ENCODE data around the gene SALL3.
A peak's percentile ranks its signal among the peaks of the same experiment; 100 is the strongest.

The SALL3 gene

DNA sequence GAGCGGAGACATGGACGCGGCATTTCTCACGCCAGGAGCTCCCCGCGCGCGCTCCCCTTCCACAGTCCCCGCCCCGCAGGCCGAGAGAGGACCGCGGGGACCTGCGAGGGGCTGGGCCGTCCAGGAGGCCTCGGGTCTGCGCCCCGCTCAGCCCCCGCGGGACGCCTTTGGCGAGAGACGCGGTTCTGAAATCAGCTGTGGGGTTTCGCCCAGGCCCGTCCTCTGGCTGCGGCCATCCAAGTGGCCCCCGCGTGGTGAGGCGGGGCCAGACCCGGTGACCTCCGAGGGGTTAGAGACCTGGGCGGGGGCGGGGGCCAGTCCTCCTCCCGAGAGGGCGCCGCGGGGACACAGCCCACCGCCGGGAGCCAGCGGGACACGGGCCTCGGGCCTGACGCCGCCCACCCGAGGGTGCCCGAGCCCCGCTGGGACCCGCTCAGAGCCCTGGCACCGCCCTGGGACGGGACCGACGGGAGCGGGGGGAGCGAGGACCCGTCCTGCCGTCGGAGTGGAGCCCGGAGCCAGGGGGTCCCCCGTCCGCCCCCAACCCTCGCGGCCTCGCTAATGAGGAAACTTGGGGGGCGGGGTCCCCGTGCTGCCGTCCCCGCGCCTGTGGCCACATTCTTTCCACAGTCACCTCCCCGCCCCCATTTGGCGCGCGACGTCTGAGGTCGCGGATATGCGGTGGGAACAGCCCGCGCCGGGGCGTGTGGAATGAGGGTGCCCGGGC, 6.1 kb upstream of the SALL3 start:
- Histone ChIP-seq H3K4me3 (ENCODE audit: extremely low read depth, insufficient read depth, low read length, poor library complexity, severe bottlenecking) (peak overlapping the region; percentile 30), H3K4me1 (ENCODE audit: control insufficient read depth, insufficient read depth, low read length, poor library complexity, severe bottlenecking) (peaks cover 5% of the 10 kb centered on the region), H3K27ac (ENCODE audit: low read depth, low read length, severe bottlenecking) (no peak overlapping the region), H3K36me3 (ENCODE audit: control insufficient read depth, insufficient read depth, low read length) (no peaks in the 10 kb centered on the region), H3K9me3 (ENCODE audit: control insufficient read depth, low read length) (no peaks in the 10 kb centered on the region)
- 3% methylated on average over 68 to 74 of the region's 82 CpGs for WGBS, 2 experiments (ENCODE audit: insufficient coverage in 2 of 2)

DNA sequence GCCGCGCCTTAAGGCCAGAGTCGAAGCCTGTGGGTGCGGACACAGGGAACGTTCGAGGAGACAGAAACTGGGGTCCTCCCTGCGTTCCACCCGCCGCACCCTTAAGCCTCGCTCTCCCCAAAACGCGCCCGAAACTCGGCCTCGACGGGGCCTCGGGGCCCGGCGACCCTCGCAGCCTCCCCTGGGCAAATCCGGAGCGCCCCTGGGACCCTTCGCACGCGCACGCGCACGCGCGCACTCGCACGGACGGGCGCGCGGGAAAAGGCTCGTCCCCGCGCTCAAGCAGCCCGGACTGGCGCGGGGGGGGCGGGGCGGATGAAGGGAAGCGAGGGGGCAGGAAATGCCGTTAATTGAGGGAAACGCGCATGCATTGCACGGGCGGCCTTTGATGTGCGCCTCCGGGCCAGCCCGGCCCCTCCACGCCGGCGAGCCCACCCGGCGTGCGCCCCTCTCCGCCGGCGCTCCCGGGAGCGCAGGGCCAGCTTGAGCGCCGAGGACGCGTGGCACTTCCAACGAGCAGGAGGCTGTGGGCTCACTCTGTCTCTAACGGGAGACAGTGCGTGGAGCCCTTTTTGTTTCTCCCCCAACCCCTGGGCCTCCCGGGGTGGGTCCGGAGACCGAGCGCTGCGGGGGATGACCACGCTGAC, 5.4 kb upstream of the SALL3 start:
- Histone ChIP-seq H3K36me3 (ENCODE audit: control insufficient read depth, insufficient read depth, low read length) (no peaks in the 10 kb centered on the region), H3K9me3 (ENCODE audit: control insufficient read depth, low read length) (no peaks in the 10 kb centered on the region), H3K27ac (ENCODE audit: low read depth, low read length, severe bottlenecking) (no peak overlapping the region), H3K4me1 (ENCODE audit: control insufficient read depth, insufficient read depth, low read length, poor library complexity, severe bottlenecking) (peaks cover 5% of the 10 kb centered on the region), H3K4me3 (ENCODE audit: extremely low read depth, insufficient read depth, low read length, poor library complexity, severe bottlenecking) (peak overlapping the region; percentile 30)
- WGBS, 2 experiments (ENCODE audit: insufficient coverage in 2 of 2) = 0 to 2% methylated on average over 58 to 62 of the region's 77 CpGs

DNA sequence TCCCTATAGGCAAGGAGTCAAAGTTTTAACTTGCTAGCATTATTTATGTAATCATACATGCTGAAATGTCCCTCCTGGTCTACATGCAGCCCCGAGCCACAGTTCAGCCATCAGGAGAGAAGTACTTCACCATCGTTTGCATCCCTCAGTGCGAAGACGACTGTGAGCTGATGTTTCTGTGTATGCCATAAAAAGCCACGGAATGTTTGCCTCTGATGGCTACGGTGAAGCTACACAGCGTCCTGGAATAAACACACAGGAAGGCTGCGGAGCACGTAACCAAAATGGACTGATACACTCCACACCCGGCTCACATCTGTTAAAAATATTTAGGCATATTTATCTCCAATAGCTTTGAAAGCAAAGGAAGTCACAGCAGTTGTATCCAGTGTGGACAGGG, 4.3 kb upstream of the SALL3 start:
- peaks cover 5% of the 10 kb centered on the region for H3K4me1 ChIP-seq (ENCODE audit: control insufficient read depth, insufficient read depth, low read length, poor library complexity, severe bottlenecking)
- no peaks in the 10 kb centered on the region for H3K9me3 ChIP-seq (ENCODE audit: control insufficient read depth, low read length)
- no peaks in the 10 kb centered on the region for H3K36me3 ChIP-seq (ENCODE audit: control insufficient read depth, insufficient read depth, low read length)
- no peak overlapping the region for H3K27ac ChIP-seq (ENCODE audit: low read depth, low read length, severe bottlenecking)
- H3K4me3 ChIP-seq (ENCODE audit: extremely low read depth, insufficient read depth, low read length, poor library complexity, severe bottlenecking) = no peak overlapping the region
- 2 to 11% methylated on average over 4 to 6 of the region's 10 CpGs for WGBS, 2 experiments (ENCODE audit: insufficient coverage in 2 of 2)

DNA sequence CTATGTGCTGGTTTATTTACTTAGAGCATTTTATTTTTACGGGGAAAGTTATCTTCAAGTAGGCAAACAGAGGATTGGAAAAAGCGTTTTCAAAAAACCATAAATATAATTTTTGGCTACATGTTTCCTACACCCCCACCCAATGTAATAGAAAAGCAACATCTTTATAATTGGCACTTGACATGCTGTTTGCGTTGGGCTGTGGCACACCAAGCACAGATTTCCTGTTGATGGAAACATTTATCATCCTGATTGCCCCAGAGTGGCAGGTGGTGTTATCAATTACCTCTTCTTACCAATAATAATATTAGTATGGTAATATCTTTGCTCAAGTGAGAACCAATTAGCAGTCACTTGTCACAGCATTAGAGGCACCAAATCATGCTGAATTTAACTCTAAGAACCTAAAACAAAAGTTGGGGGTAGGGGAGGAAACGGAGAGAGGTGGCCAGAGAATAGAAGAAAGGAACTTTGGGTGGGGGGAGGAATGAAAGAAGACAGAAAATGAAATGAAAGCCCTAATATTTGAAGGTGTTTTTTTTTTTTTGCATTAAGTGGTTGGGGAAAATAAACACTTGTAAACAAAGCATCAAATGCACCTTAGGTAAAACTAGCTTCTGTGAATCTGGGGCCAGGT, 3.8 kb upstream of the SALL3 start:
- no peak overlapping the region for H3K4me3 ChIP-seq (ENCODE audit: extremely low read depth, insufficient read depth, low read length, poor library complexity, severe bottlenecking)
- no peak overlapping the region for H3K27ac ChIP-seq (ENCODE audit: low read depth, low read length, severe bottlenecking)
- no peaks in the 10 kb centered on the region for H3K36me3 ChIP-seq (ENCODE audit: control insufficient read depth, insufficient read depth, low read length)
- peaks cover 5% of the 10 kb centered on the region for H3K4me1 ChIP-seq (ENCODE audit: control insufficient read depth, insufficient read depth, low read length, poor library complexity, severe bottlenecking)
- 10 to 22% methylated on average over 2 of the region's 4 CpGs for WGBS, 2 experiments (ENCODE audit: insufficient coverage in 2 of 2)
- no peaks in the 10 kb centered on the region for H3K9me3 ChIP-seq (ENCODE audit: control insufficient read depth, low read length)

DNA sequence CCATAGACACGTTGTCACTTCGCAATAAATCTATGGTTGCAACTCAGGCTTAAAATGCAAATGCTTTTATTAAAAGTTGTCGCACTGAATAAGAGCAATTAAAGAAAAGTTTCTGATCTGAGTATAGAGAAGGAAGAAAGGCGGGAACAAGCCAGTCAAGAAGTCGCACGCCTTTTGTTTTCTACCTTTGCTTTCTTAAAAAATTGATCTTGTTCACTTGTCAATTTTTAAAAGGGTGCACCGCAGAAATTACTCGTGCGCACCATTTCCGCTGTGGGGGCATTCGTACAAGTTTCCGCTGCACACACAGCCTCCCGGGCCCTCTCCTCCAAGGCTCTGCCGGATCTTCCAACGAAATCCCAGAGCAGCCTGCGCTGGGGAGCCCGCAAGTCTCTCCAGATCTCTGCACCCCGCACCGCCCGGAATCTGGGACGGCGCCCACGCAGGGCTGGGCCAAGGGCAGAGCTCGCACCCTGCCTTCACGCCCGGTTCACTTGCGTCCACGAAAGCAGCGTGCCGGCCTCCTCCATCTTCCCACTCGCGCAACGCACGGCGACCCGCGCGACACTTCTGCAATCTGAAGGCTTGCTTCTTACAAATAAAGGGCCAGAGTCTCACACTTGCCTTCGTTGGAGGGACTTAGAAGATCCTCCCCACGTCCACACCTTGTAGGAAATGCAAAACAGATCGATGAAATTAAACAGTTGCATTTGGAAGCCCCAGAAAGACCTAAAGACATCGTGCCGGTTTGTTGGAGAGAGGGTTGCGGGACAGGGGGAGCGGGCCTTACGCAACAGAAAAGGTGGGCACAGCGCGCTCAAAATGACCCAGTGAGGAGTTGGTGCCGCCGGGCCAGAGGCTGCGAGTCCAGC, 2.6 kb upstream of the SALL3 start:
- WGBS, 2 experiments (ENCODE audit: insufficient coverage in 2 of 2) = 5 to 7% methylated on average over 47 to 48 of the region's 51 CpGs
- Histone ChIP-seq H3K9me3 (ENCODE audit: control insufficient read depth, low read length) (no peaks in the 10 kb centered on the region), H3K27ac (ENCODE audit: low read depth, low read length, severe bottlenecking) (no peak overlapping the region), H3K36me3 (ENCODE audit: control insufficient read depth, insufficient read depth, low read length) (no peaks in the 10 kb centered on the region), H3K4me1 (ENCODE audit: control insufficient read depth, insufficient read depth, low read length, poor library complexity, severe bottlenecking) (peaks cover 5% of the 10 kb centered on the region), H3K4me3 (ENCODE audit: extremely low read depth, insufficient read depth, low read length, poor library complexity, severe bottlenecking) (no peak overlapping the region)

DNA sequence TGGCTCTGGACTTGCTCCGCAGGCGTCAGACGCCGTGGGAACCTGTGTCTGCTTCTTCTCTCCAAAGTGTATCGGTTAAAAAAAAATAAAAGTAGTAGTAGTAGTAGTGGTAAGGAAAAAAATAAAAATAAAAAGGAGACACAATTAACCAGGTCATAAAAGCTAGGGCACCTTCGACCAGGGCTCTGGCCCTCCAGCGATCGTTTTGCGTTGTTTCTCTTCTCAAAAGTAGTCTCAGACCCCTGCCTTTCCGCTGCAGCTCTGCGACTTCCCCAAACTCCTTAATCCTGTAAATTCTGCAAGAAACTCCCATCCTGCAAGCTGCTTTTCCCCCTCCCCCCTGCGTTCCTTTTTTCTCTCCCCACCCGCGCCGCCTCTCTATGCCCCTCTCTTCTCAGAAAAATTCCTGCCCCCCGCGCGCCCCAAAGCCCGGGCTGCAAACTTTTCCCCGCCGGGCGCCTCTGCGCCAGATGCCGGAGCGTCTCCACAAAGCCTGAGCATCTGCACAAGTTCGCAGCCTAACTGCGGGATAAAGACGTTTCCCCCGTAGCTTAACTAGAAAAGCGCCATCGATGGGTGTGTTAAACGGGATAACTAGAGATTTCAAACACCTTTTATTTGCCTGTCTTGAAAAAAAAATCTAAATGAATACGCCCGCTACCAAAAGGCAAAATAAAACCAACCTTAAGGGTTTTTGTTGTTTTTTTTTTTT, 1.8 kb upstream of the SALL3 start:
- Histone ChIP-seq H3K4me1 (ENCODE audit: control insufficient read depth, insufficient read depth, low read length, poor library complexity, severe bottlenecking) (peaks cover 5% of the 10 kb centered on the region), H3K36me3 (ENCODE audit: control insufficient read depth, insufficient read depth, low read length) (no peaks in the 10 kb centered on the region), H3K27ac (ENCODE audit: low read depth, low read length, severe bottlenecking) (no peak overlapping the region), H3K4me3 (ENCODE audit: extremely low read depth, insufficient read depth, low read length, poor library complexity, severe bottlenecking) (no peak overlapping the region), H3K9me3 (ENCODE audit: control insufficient read depth, low read length) (no peaks in the 10 kb centered on the region)
- 0% methylated on average over 20 to 25 of the region's 34 CpGs for WGBS, 2 experiments (ENCODE audit: insufficient coverage in 2 of 2)

DNA sequence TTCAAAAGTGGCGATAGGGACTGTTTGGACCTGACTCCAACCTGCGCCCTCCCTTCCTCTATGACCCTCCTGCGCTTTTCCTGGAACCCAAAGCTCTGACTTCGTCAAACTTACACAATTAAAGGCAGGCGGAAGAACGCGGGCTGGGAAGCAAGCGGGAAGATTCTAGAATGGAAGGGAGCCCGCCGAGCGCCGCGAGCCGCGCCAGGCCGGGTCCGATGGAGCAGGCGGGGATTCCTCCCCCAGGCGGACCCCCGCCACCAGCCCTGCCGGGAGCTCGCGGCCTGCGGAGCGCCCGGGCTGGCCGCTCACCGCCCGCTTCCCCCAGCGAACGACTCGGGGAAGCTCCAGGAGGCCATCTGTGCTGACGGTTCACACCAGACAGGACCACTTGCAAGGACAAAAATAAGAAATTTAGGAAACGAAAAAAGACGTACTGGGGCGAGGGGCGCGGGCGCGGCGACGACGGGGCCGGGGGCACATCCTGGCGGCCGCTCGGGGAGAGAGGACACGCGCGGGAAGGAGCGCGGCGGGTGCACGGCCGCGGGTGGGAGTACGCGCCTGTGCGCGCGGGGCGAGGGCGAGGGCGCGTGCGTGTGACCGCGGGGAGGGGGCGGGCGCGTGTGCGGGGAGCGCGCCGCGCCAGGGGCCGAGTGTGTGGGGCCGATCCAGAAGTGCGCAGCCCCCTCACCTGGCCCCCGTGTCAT, 1.1 kb upstream of the SALL3 start:
- WGBS, 2 experiments (ENCODE audit: insufficient coverage in 2 of 2) = 0% methylated on average over 56 to 63 of the region's 80 CpGs
- no peaks in the 10 kb centered on the region for H3K36me3 ChIP-seq (ENCODE audit: control insufficient read depth, insufficient read depth, low read length)
- H3K4me3 ChIP-seq (ENCODE audit: extremely low read depth, insufficient read depth, low read length, poor library complexity, severe bottlenecking) = peak overlapping the region; percentile 32
- H3K4me1 ChIP-seq (ENCODE audit: control insufficient read depth, insufficient read depth, low read length, poor library complexity, severe bottlenecking) = peaks cover 5% of the 10 kb centered on the region
- no peak overlapping the region for H3K27ac ChIP-seq (ENCODE audit: low read depth, low read length, severe bottlenecking)
- no peaks in the 10 kb centered on the region for H3K9me3 ChIP-seq (ENCODE audit: control insufficient read depth, low read length)

DNA sequence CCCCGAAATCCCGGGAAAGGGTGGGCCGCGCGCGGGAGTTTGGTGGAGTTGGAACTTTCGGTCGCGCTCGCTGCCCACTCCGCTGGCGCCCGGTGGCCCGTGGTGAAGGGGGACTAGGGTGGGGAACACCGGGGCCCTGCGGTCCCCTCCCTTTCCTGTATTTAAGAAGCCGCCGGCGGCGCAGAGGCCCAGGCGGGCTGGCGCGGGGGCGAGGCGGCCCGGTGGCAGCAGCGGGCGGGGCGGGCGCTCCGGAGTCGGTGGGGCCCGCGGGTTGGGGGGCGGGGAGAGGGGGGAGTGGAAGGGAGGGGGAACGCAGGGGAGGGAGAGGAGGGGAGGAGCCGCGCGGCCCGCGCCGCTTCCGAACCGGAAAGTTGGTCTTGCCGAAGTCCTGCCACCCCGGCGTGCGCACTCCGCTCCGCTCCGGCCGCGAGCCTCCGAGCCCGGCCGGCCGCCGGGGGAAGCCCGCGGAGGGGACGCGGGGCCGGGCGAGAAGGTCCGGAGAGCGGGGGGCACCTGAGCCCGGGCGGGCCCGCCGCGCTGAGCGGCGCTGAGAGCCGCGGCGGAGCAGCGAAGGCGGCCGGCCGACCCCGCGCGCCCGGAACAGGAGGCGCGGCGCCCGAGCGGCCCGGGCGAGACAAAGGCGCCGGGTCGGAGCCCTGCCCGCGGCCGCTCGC, 425 bp upstream of the SALL3 start:
- Histone ChIP-seq H3K27ac (ENCODE audit: low read depth, low read length, severe bottlenecking) (no peak overlapping the region), H3K36me3 (ENCODE audit: control insufficient read depth, insufficient read depth, low read length) (no peaks in the 10 kb centered on the region), H3K4me3 (ENCODE audit: extremely low read depth, insufficient read depth, low read length, poor library complexity, severe bottlenecking) (peak overlapping the region; percentile 32), H3K9me3 (ENCODE audit: control insufficient read depth, low read length) (no peaks in the 10 kb centered on the region), H3K4me1 (ENCODE audit: control insufficient read depth, insufficient read depth, low read length, poor library complexity, severe bottlenecking) (peaks cover 10% of the 10 kb centered on the region)
- 0 to 1% methylated on average over 36 to 46 of the region's 98 CpGs for WGBS, 2 experiments (ENCODE audit: insufficient coverage in 2 of 2)

DNA sequence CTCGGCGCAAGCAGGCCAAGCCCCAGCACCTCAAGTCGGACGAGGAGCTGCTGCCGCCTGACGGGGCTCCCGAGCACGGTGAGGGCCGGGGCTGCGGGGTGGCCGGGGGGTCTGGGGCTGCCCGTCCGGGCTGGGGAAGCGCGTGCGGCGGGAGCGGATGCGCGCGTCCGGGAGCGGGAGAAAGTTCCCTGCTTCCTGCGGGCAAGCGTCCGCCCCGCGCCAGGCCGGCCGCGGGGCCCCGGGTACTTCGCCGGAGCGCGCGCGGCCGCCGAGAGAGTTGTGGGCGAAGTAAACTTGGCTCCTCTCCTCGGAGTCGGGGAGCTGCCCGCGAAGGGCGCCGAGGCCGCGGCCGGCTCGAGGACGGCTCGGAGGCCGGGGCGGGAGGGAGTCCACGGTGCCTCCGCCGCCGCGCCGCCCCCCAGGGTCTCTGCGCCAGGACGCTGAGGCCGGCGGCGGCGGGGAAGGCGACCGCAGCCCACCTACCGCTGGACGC, 707 bp downstream of the SALL3 start:
- no peaks in the 10 kb centered on the region for H3K36me3 ChIP-seq (ENCODE audit: control insufficient read depth, insufficient read depth, low read length)
- no peak overlapping the region for H3K27ac ChIP-seq (ENCODE audit: low read depth, low read length, severe bottlenecking)
- 0 to 1% methylated on average over 54 to 61 of the region's 71 CpGs for WGBS, 2 experiments (ENCODE audit: insufficient coverage in 2 of 2)
- peaks cover 13% of the 10 kb centered on the region for H3K4me1 ChIP-seq (ENCODE audit: control insufficient read depth, insufficient read depth, low read length, poor library complexity, severe bottlenecking)
- peak overlapping the region; percentile 67 for H3K4me3 ChIP-seq (ENCODE audit: extremely low read depth, insufficient read depth, low read length, poor library complexity, severe bottlenecking)
- no peaks in the 10 kb centered on the region for H3K9me3 ChIP-seq (ENCODE audit: control insufficient read depth, low read length)
